HCT116 (cell line): ENCODE measurements around the gene CDKAL1. TPM values are rescaled to one million over a fixed set of nuclear protein-coding genes. Genes with fewer than 3 reads are reported as not detected.

ENCODE experiments used
- ATAC-seq: fragments of 200-7000 bp; cut with Tn5 transposase; 2 replicates; pipeline ENCODE4 v1.9.1; 2020; ENCODE audit warnings: mild to moderate bottlenecking, moderate library complexity
- BruUV-seq: library from RNA; stranded (reverse); fragments of 400-500 nt; replicated peaks from 2 replicates; lab custom pipeline; 2021; lab: Mats Ljungman, UMichigan
- CTCF ChIA-PET: fragments of 300-600 bp; sonication (Branson Sonifier 250); formaldehyde crosslinking; loops from one replicate; lab custom pipeline; 2021; ENCODE audit warnings: antibody characterized with exemption; lab: Charles Lee
- POLR2A ChIA-PET: fragments of 300-600, 350-600 bp; sonication (Branson Sonifier 250); formaldehyde crosslinking; loops from one replicate; lab custom pipeline; 2021; ENCODE audit warnings: antibody characterized with exemption; lab: Charles Lee
- RAD21 ChIA-PET, 2 experiments: fragments of 300-600 bp; sonication (Branson Sonifier 250); formaldehyde crosslinking; loops; one replicate each; lab custom pipeline; 2023; ENCODE audit warnings: low total read pairs in 2 of 2; ENCODE audit not compliant: uncharacterized antibody in 2 of 2, unreplicated experiment in 2 of 2, low non-redundant PET in 1 of 2; lab: Charles Lee
- DNase-seq: peaks from one replicate; pipeline ENCODE4 v3.0.0-alpha.2; 2010; ENCODE audit warnings: low read depth, low spot score
- H2AFZ ChIP-seq: fragments of 200-600 bp; shearing (Covaris generic), sonication (generic); 2 replicates; pipeline ENCODE4 v1.6.1; 2017; ENCODE audit warnings: low read depth, mixed run types, mixed read lengths, antibody characterized with exemption, low read length; ENCODE audit not compliant: poor library complexity, severe bottlenecking
- H3K27ac ChIP-seq: 2 replicates; pipeline ENCODE4 v1.5.1; 2012; ENCODE audit warnings: low read depth, low read length
- H3K27me3 ChIP-seq: fragments of 200-600 bp; sonication (generic); 2 replicates; pipeline ENCODE4 v1.6.1; 2016; ENCODE audit warnings: mixed run types, low read length, mixed read lengths; ENCODE audit not compliant: insufficient read depth
- H3K36me3 ChIP-seq, 2 experiments: fragments of 200-500 bp in 1 of 2; fragments of 200-600 bp in 1 of 2; sonication (Bioruptor generic) in 1 of 2; sonication (generic) in 1 of 2; 2 replicates each; pipeline versions ENCODE4 v1.5.1 to v1.6.1; 2014 to 2016; ENCODE audit warnings: low read length in 2 of 2, inconsistent platforms in 1 of 2, mixed read lengths in 1 of 2, mixed run types in 1 of 2; ENCODE audit not compliant: insufficient read depth in 2 of 2, control insufficient read depth in 1 of 2
- H3K4me1 ChIP-seq, 2 experiments: fragments of 200-600 bp in 1 of 2; sonication (generic) in 1 of 2; 2 replicates each; pipeline versions ENCODE4 v1.5.1 to v1.6.1; 2012 to 2017; ENCODE audit warnings: low read length in 2 of 2, inconsistent platforms in 1 of 2, mild to moderate bottlenecking in 1 of 2, mixed read lengths in 1 of 2, mixed run types in 1 of 2, moderate library complexity in 1 of 2; ENCODE audit not compliant: insufficient read depth in 2 of 2, control insufficient read depth in 1 of 2
- H3K4me2 ChIP-seq: fragments of 200-600 bp; sonication (generic); 2 replicates; pipeline ENCODE4 v1.6.1; 2017; ENCODE audit warnings: mixed run types, low read length, mixed read lengths
- H3K4me3 ChIP-seq, 2 experiments: fragments of 200-600 bp in 1 of 2; sonication (generic) in 1 of 2; replicated peaks in 1 of 2; 2 replicates each; pipeline ENCODE4 v1.5.1; 2011 to 2016; ENCODE audit warnings: low read length in 2 of 2, control low read depth in 1 of 2, low read depth in 1 of 2, mild to moderate bottlenecking in 1 of 2, mixed read lengths in 1 of 2, mixed run types in 1 of 2
- H3K79me2 ChIP-seq: fragments of 200-600 bp; sonication (generic); 2 replicates; pipeline ENCODE4 v1.6.1; 2017; ENCODE audit warnings: mild to moderate bottlenecking, mixed run types, low read length, moderate library complexity, mixed read lengths; ENCODE audit not compliant: insufficient read depth
- H3K9ac ChIP-seq: fragments of 200-600 bp; sonication (generic); 2 replicates; pipeline ENCODE4 v1.6.1; 2016; ENCODE audit warnings: low read length, mixed read lengths
- H3K9me2 ChIP-seq: fragments of 200-600 bp; sonication (generic), shearing (Covaris generic); 2 replicates; pipeline ENCODE4 v1.6.1; 2017; ENCODE audit warnings: mixed run types, mild to moderate bottlenecking, moderate library complexity; ENCODE audit not compliant: insufficient read depth
- H3K9me3 ChIP-seq, 2 experiments: fragments of 200-500 bp in 1 of 2; fragments of 200-600 bp in 1 of 2; sonication (Bioruptor generic) in 1 of 2; sonication (generic) in 1 of 2; 2 replicates each; pipeline ENCODE4 v1.6.1; 2014 to 2017; ENCODE audit warnings: low read length in 2 of 2, mixed read lengths in 2 of 2, inconsistent platforms in 1 of 2, low read depth in 1 of 2, mild to moderate bottlenecking in 1 of 2, mixed run types in 1 of 2, moderate library complexity in 1 of 2; ENCODE audit not compliant: control insufficient read depth in 1 of 2, insufficient read depth in 1 of 2
- H4K20me1 ChIP-seq: fragments of 200-600 bp; sonication (generic), shearing (Covaris generic); 2 replicates; pipeline ENCODE4 v1.6.1; 2017; ENCODE audit warnings: mixed run types, mild to moderate bottlenecking, moderate library complexity; ENCODE audit not compliant: insufficient read depth
- CBX3 ChIP-seq: IDR thresholded peaks from 2 replicates; pipeline ENCODE4 v1.6.1; 2012; ENCODE audit warnings: low read depth
- EGR1 ChIP-seq: IDR thresholded peaks from 2 replicates; pipeline ENCODE4 v1.6.1; 2012; ENCODE audit warnings: low read depth
- ELF1 ChIP-seq: IDR thresholded peaks from 2 replicates; pipeline ENCODE4 v1.6.1; 2012; ENCODE audit warnings: low read depth, borderline replicate concordance
- MAX ChIP-seq: IDR thresholded peaks from 2 replicates; pipeline ENCODE4 v1.6.1; 2012
- RAD21 ChIP-seq: IDR thresholded peaks from 2 replicates; pipeline ENCODE4 v1.6.1; 2012; ENCODE audit warnings: low read depth, mild to moderate bottlenecking
- REST ChIP-seq: IDR thresholded peaks from 2 replicates; pipeline ENCODE4 v1.6.1; 2012; ENCODE audit warnings: low read depth
- SIN3A ChIP-seq: IDR thresholded peaks from 2 replicates; pipeline ENCODE4 v1.6.1; 2012; ENCODE audit warnings: low read depth
- intact Hi-C: fragments of 100-400 bp; cut with micrococcal nuclease; formaldehyde crosslinking; loops from 2 replicates; pipeline ENCODE4 v1.10.0; 2022
- total RNA-seq: library from RNA; stranded (reverse); gene quantifications from one replicate; pipeline ENCODE4 v1.2.1, GENCODE V29; 2021; ENCODE audit not compliant: unreplicated experiment

The CDKAL1 gene
- total RNA-seq, 1 experiment from 2014 or later = 14.9 TPM

- Histone ChIP-seq H3K4me3 (no peak overlapping the region), H4K20me1 (no peaks in the 10 kb centered on the region), H3K9ac (no peak overlapping the region), H3K36me3 (no peaks in the 10 kb centered on the region), H3K27ac (no peak overlapping the region), H3K4me1 (peaks cover 0 to 17% of the 10 kb centered on the region in 2 experiments; a peak in 2 of 4 replicates), H3K4me2 (no peak overlapping the region), H2AFZ (no peak overlapping the region), H3K27me3 (no peaks in the 10 kb centered on the region), H3K79me2 (no peaks in the 10 kb centered on the region), H3K9me3 (no peaks in the 10 kb centered on the region; a peak in 1 of 4 replicates), H3K9me2 (no peaks in the 10 kb centered on the region)
- DNase-seq = no peak
- ChIA-PET CTCF (no interaction called here), RAD21 (no interaction called here), POLR2A (interaction anchor here (0.6 to 1.4 kb wide), 2 partner anchors 8 to 10 kb away, joined by 3 read pairs; no protein-coding TSS in a partner anchor)
- TF ChIP-seq EGR1 (no peak), ELF1 (no peak), MAX (no peak), CBX3 (no peak), RAD21 (no peak), REST (no peak), SIN3A (no peak)
- BruUV-seq = no TSS peak
- intact Hi-C loops = no loop called here
- no peak for ATAC-seq
Observed at GRCh38 chr6:21198032-21198640, 663.9 kb downstream of the CDKAL1 start.
